NCI-H345 (cell line): Measurements from ENCODE around the gene HOXC10.

ENCODE experiments used
- DNase-seq: peaks from one replicate; lab custom pipeline; 2025; lab: John Stamatoyannopoulos, UW

Gene HOXC10

GRCh38 chr12:53965281-53966084 is 19.5 kb upstream of the HOXC10 start:
- no peak for DNase-seq

GRCh38 chr12:53966085-53966384 is 18.9 kb upstream of the HOXC10 start:
- no peak for DNase-seq

- no peak for DNase-seq
These were observed 18.4 kb upstream of the HOXC10 start for GRCh38 chr12:53966385-53967133.

- no peak for DNase-seq
These were observed 17.5 kb upstream of the HOXC10 start for GRCh38 chr12:53967421-53967925.

GRCh38 chr12:53968214-53969127 is 16.5 kb upstream of the HOXC10 start:
- no peak for DNase-seq

- DNase-seq, result no peak
These were observed 15.2 kb upstream of the HOXC10 start for GRCh38 chr12:53969588-53970259.

- DNase-seq, result no peak
These were observed 14.5 kb upstream of the HOXC10 start for GRCh38 chr12:53970451-53970850.

- no peak for DNase-seq
These were observed 13.8 kb upstream of the HOXC10 start for GRCh38 chr12:53971129-53971528.

- DNase-seq, result no peak
These were observed 13.3 kb upstream of the HOXC10 start for GRCh38 chr12:53971686-53972085.

- no peak for DNase-seq
These were observed 12.7 kb upstream of the HOXC10 start for GRCh38 chr12:53972152-53972702.

GRCh38 chr12:53972722-53973235 is 12.2 kb upstream of the HOXC10 start, which contains the start of gene HOXC11:
Gene HOXC11, plus strand, starts transcription at chr12:53973126. Its CDS starts 116 bp downstream, at chr12:53973242.
- DNase-seq, result no peak

- no peak for DNase-seq
These were observed 11.5 kb upstream of the HOXC10 start for GRCh38 chr12:53973236-53974042.

- peak; percentile 18 for DNase-seq
These were observed 10.6 kb upstream of the HOXC10 start, which contains the start of gene HOTAIR for GRCh38 chr12:53974084-53975063. Gene HOTAIR, minus strand, starts transcription at chr12:53974954.

GRCh38 chr12:53975064-53975471 is 9.9 kb upstream of the HOXC10 start:
- no peak for DNase-seq

GRCh38 chr12:53975479-53976152 is 9.3 kb upstream of the HOXC10 start:
- DNase-seq, result no peak

GRCh38 chr12:53976172-53976822 is 8.6 kb upstream of the HOXC10 start:
- DNase-seq, result no peak

GRCh38 chr12:53976823-53977595 is 7.9 kb upstream of the HOXC10 start:
- DNase-seq, result no peak
